Panc1 (cell line): Measurements from ENCODE around the gene ABCB6.

Source experiments
- CTCF ChIP-seq: fragments of 450-650 bp; IDR thresholded peaks from 2 replicates; pipeline ENCODE4 v1.5.1; 2017; ENCODE audit warnings: mild to moderate bottlenecking
- POLR2AphosphoS5 ChIP-seq: IDR thresholded peaks from 2 replicates; pipeline ENCODE4 v1.6.1; 2012; ENCODE audit warnings: mild to moderate bottlenecking, low read depth, low read length, moderate library complexity
- REST ChIP-seq, 2 experiments: IDR thresholded peaks; 2 replicates each; pipeline ENCODE4 v1.6.1; 2011 to 2012; ENCODE audit warnings: low read depth in 2 of 2, control low read depth in 1 of 2, low read length in 1 of 2, mild to moderate bottlenecking in 1 of 2, moderate library complexity in 1 of 2; ENCODE audit not compliant: insufficient read depth in 1 of 2

DNA sequence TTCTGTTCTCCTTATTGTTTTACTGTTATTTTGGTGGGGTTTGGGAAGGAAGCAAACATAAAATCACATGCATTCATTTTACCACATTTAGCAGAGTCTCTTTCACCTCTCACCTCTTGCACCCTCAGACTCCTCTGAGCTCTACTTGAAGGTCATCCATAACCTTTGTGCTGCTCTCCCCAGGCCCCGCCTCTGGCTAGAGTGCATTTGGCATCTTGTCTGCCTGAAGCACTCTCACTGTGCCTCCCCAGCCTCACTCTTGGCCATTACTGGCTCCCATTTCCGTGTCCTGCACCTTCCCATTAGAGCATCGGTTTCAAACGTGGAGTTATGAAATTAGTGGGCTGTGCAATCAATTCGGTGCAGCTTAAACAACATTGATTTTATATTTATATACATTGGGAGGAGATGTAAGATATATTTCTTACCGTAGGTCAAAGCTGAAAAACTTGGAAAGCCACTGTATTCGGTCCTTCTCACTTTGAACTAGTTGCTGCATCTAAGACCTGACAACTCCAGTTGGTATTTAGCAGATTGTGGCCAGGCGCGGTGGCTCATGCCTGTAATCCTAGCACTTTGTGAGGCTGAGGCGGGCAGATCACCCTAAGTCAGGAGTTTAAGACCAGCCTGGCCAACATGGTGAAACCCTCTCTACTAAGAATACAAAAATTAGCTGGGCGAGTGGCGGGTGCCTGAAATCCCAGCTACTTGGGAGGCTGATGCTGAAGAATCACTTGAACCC lies 19.1 kb downstream of the ABCB6 start:
- TF ChIP-seq CTCF (no peak), POLR2AphosphoS5 (no peak), REST (IDR thresholded peaks at IDR 0.05; ENCODE audit: insufficient read depth in 1 of 2, low read depth in 2 of 2, low read length in 1 of 2) (no peak)
